ENCODE results near the gene CCDC92B.
"Not testable (repeated sequence)": the region's sequence is repeated elsewhere in the genome, so short reads cannot be mapped to it uniquely, and the experiment has no call there.

Gene CCDC92B

GRCh38 chr17:2703606-2704005 lies 45.8 kb downstream of the CCDC92B start:
- no peak for DNase-seq (ENCODE audit: low spot score)

GRCh38 chr17:2703181-2703580 lies 46.3 kb downstream of the CCDC92B start:
- no peak for DNase-seq (ENCODE audit: low spot score)

- DNase-seq (ENCODE audit: low spot score), result no peak
Measured at GRCh38 chr17:2701996-2702741, 47.3 kb downstream of the CCDC92B start.

- no peak for DNase-seq (ENCODE audit: low spot score)
Measured at GRCh38 chr17:2701161-2701995, 48.1 kb downstream of the CCDC92B start.

- DNase-seq (ENCODE audit: low spot score), result no peak
Measured at GRCh38 chr17:2700491-2701141, 48.8 kb downstream of the CCDC92B start.

- no peak for DNase-seq (ENCODE audit: low spot score)
Measured at GRCh38 chr17:2700030-2700490, 49.4 kb downstream of the CCDC92B start.

- DNase-seq (ENCODE audit: low spot score), result not testable (repeated sequence)
Measured at GRCh38 chr17:2699216-2699805, 50.1 kb downstream of the CCDC92B start.

- DNase-seq (ENCODE audit: low spot score), result no peak
Measured at GRCh38 chr17:2697611-2698162, 51.8 kb downstream of the CCDC92B start.

GRCh38 chr17:2695961-2696760 lies 53.3 kb downstream of the CCDC92B start:
- DNase-seq (ENCODE audit: low spot score), result no peak

GRCh38 chr17:2695243-2695960 lies 54.0 kb downstream of the CCDC92B start:
- DNase-seq (ENCODE audit: low spot score), result no peak

GRCh38 chr17:2694381-2695242 lies 54.8 kb downstream of the CCDC92B start:
- DNase-seq (ENCODE audit: low spot score), result no peak

GRCh38 chr17:2693561-2694380 lies 55.7 kb downstream of the CCDC92B start:
- DNase-seq (ENCODE audit: low spot score), result no peak

GRCh38 chr17:2692781-2693135 lies 56.7 kb downstream of the CCDC92B start:
- no peak for DNase-seq (ENCODE audit: low spot score)

GRCh38 chr17:2691965-2692780 lies 57.3 kb downstream of the CCDC92B start:
- no peak for DNase-seq (ENCODE audit: low spot score)

GRCh38 chr17:2691069-2691871 lies 58.2 kb downstream of the CCDC92B start:
- no peak for DNase-seq (ENCODE audit: low spot score)

GRCh38 chr17:2690165-2691068 lies 59.0 kb downstream of the CCDC92B start:
- DNase-seq (ENCODE audit: low spot score), result no peak
